NT2/D1 (cell line): Measurements from ENCODE around the gene TET1.

Experiments used
- DNase-seq: peaks from one replicate; pipeline ENCODE4 v3.0.0-alpha.2; 2011; ENCODE audit warnings: low read depth, low spot score
- H3K27me3 ChIP-seq: 2 replicates; pipeline ENCODE4 v1.6.0; 2011; ENCODE audit warnings: mild to moderate bottlenecking; ENCODE audit not compliant: insufficient read length, insufficient read depth
- H3K36me3 ChIP-seq: 2 replicates; pipeline ENCODE4 v1.6.1; 2011; ENCODE audit warnings: mild to moderate bottlenecking, low read length, mixed read lengths; ENCODE audit not compliant: insufficient read depth, insufficient read length
- H3K4me1 ChIP-seq: 2 replicates; pipeline ENCODE4 v1.5.1; 2011; ENCODE audit not compliant: insufficient read depth, insufficient read length
- H3K4me3 ChIP-seq: 2 replicates; pipeline ENCODE4 v1.5.1; 2011; ENCODE audit warnings: low read depth; ENCODE audit not compliant: insufficient read length
- H3K9ac ChIP-seq: 2 replicates; pipeline ENCODE4 v1.6.0; 2011; ENCODE audit warnings: low read depth; ENCODE audit not compliant: insufficient read length
- H3K9me3 ChIP-seq: 2 replicates; pipeline ENCODE4 v1.5.1; 2011; ENCODE audit warnings: mild to moderate bottlenecking, low read length; ENCODE audit not compliant: insufficient read depth
- SUZ12 ChIP-seq: IDR thresholded peaks from 2 replicates; pipeline ENCODE4 v1.6.1; 2011; ENCODE audit not compliant: insufficient read length, insufficient read depth; ENCODE audit errors: extremely low read depth
- YY1 ChIP-seq: IDR thresholded peaks from 2 replicates; pipeline ENCODE4 v1.6.1; 2011; ENCODE audit not compliant: insufficient read length, insufficient read depth
- ZNF274 ChIP-seq: IDR thresholded peaks from 2 replicates; pipeline ENCODE4 v1.6.1; 2011; ENCODE audit warnings: mild to moderate bottlenecking, low read depth, low read length

TET1 gene

DNA sequence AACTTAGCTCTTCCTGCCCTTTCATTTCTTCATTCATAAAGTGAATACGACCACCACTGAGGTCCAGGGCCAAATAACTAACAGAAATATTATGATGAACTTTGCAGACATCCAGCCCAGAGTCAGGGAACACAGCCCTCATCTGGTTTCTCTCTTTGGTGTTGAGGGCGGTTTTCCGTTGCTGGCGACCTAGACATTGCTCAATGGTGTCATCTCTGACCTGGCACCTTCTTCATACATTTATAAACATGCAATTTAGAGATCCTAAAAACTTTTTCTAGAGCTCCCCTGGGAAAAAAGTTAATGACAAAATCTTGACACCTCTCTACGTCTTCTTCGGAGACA is 324 bp upstream of the TET1 start:
- H3K27me3 ChIP-seq: no peaks in the 10 kb centered on the region
- TF ChIP-seq YY1 (no peak), SUZ12 (no peak), ZNF274 (no peak)
- H3K4me1 ChIP-seq: no peaks in the 10 kb centered on the region
- H3K4me3 ChIP-seq: no peak overlapping the region
- DNase-seq: no peak
- no peak overlapping the region for H3K9ac ChIP-seq
- no peaks in the 10 kb centered on the region for H3K9me3 ChIP-seq
- H3K36me3 ChIP-seq: no peaks in the 10 kb centered on the region

DNA sequence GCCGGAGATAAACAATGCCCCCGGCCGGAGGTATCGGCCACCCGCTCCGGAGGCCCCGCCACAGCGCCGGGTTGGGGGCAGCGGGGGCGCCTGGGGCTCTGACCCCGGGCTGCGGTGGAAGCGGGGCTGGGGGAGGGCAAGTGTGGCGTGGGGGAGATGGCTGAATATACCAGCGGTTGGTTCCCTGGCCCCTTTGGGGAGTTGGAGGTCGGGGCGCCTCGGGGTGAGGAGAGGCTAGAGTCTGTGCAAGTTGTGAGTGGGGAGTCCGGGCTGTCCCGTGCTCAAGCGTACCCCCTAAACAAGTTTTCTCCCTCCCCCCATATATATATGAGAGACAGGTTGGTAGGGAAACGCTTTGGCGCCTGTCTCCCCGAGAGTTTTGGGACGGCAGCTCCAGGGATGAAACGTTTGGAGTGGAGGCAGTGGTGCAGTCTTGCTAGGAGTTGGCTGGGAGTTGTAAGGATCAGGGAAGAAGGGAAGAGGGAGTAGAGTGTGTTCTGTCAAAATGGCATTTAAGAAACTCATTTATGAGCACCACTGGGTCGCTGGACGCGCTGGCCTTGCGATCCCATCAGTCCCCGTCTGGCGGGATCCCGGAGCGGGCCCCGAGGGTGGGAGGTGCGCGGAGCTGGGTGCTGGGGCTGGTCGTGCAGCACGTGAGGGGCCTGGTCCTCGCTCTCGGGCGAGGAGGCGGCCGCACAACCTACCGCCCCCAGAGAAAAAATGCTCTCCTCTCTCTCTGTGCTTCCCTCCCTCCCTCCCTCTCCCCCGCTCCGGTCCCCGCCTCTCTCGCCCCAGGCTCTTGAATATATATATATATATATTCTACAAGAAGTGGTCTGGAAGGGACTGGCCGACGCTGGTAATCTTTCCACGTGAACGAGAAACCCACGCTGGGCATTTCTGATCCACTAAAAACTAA is 1.1 kb downstream of the TET1 start:
- H3K4me3 ChIP-seq: peak overlapping the region; percentile 85
- no peaks in the 10 kb centered on the region for H3K27me3 ChIP-seq
- H3K9ac ChIP-seq: peak overlapping the region; percentile 90

GRCh38 chr10:68561865-68562649 is 1.9 kb downstream of the TET1 start:
- Histone ChIP-seq H3K4me3 (peak overlapping the region; percentile 85), H3K4me1 (no peaks in the 10 kb centered on the region), H3K27me3 (no peaks in the 10 kb centered on the region), H3K36me3 (no peaks in the 10 kb centered on the region), H3K9ac (peak overlapping the region; percentile 76), H3K9me3 (no peaks in the 10 kb centered on the region)
- no peak for DNase-seq
- TF ChIP-seq SUZ12: no peak
- TF ChIP-seq YY1: no peak
- no peak for TF ChIP-seq ZNF274

More for the DNA sequence above, 1.1 kb downstream of the TET1 start:
- Histone ChIP-seq H3K9me3 (no peaks in the 10 kb centered on the region), H3K36me3 (no peaks in the 10 kb centered on the region), H3K4me1 (no peaks in the 10 kb centered on the region)
- TF ChIP-seq YY1 (no peak), SUZ12 (no peak), ZNF274 (no peak)
- no peak for DNase-seq

GRCh38 chr10:68562661-68563570 is 2.8 kb downstream of the TET1 start:
- Histone ChIP-seq H3K27me3 (no peaks in the 10 kb centered on the region), H3K9me3 (no peaks in the 10 kb centered on the region), H3K4me3 (peak overlapping the region; percentile 85), H3K4me1 (no peaks in the 10 kb centered on the region), H3K36me3 (no peaks in the 10 kb centered on the region), H3K9ac (peak overlapping the region; percentile 76)
- no peak for DNase-seq
- TF ChIP-seq ZNF274: no peak
- TF ChIP-seq SUZ12: no peak
- TF ChIP-seq YY1: no peak

- DNase-seq: no peak
- Histone ChIP-seq H3K27me3 (no peaks in the 10 kb centered on the region), H3K4me3 (no peak overlapping the region), H3K4me1 (no peaks in the 10 kb centered on the region), H3K36me3 (no peaks in the 10 kb centered on the region), H3K9me3 (no peaks in the 10 kb centered on the region), H3K9ac (no peak overlapping the region)
- no peak for TF ChIP-seq ZNF274
- no peak for TF ChIP-seq YY1
- TF ChIP-seq SUZ12: no peak
These were observed 4.6 kb downstream of the TET1 start for GRCh38 chr10:68564712-68565111.

GRCh38 chr10:68565658-68566057 is 5.5 kb downstream of the TET1 start:
- H3K9ac ChIP-seq: no peak overlapping the region
- no peaks in the 10 kb centered on the region for H3K27me3 ChIP-seq
- no peaks in the 10 kb centered on the region for H3K36me3 ChIP-seq
- H3K4me3 ChIP-seq: no peak overlapping the region
- no peak for DNase-seq
- TF ChIP-seq YY1: no peak
- TF ChIP-seq SUZ12: no peak
- TF ChIP-seq ZNF274: no peak
- H3K9me3 ChIP-seq: no peaks in the 10 kb centered on the region
- H3K4me1 ChIP-seq: no peaks in the 10 kb centered on the region
